ENCODE data around the gene PTPRK.

Gene PTPRK

GRCh38 chr6:128531696-128532095, 11.3 kb upstream of the PTPRK start:
- H3K27me3 ChIP-seq (ENCODE audit: control insufficient read depth, insufficient read depth, low read length) = no peaks in the 10 kb centered on the region
- DNase-seq (ENCODE audit: low read depth, low spot score) = no peak

GRCh38 chr6:128528241-128528640, 7.8 kb upstream of the PTPRK start:
- no peaks in the 10 kb centered on the region for H3K36me3 ChIP-seq (ENCODE audit: control insufficient read depth, insufficient read depth, low read length)
- no peaks in the 10 kb centered on the region for H3K4me1 ChIP-seq (ENCODE audit: control insufficient read depth, insufficient read depth, low read length)
- no peak overlapping the region for H3K27ac ChIP-seq (ENCODE audit: low read length)
- H3K27me3 ChIP-seq (ENCODE audit: control insufficient read depth, insufficient read depth, low read length) = no peaks in the 10 kb centered on the region
- no peak overlapping the region for H3K4me3 ChIP-seq (ENCODE audit: low read length)
- DNase-seq (ENCODE audit: low read depth, low spot score) = no peak
- H3K9me3 ChIP-seq (ENCODE audit: control insufficient read depth, insufficient read depth, low read length) = no peaks in the 10 kb centered on the region

More at GRCh38 chr6:128531696-128532095, 11.3 kb upstream of the PTPRK start:
- 100% methylated on average over 1 of the region's 2 CpGs for WGBS (ENCODE audit: insufficient coverage, insufficient read length)
- Histone ChIP-seq H3K27ac (ENCODE audit: low read length) (no peak overlapping the region), H3K4me3 (ENCODE audit: low read length) (no peak overlapping the region), H3K4me1 (ENCODE audit: control insufficient read depth, insufficient read depth, low read length) (no peaks in the 10 kb centered on the region), H3K9me3 (ENCODE audit: control insufficient read depth, insufficient read depth, low read length) (no peaks in the 10 kb centered on the region), H3K36me3 (ENCODE audit: control insufficient read depth, insufficient read depth, low read length) (no peaks in the 10 kb centered on the region)

GRCh38 chr6:128527375-128527774, 7.0 kb upstream of the PTPRK start:
- H3K27ac ChIP-seq (ENCODE audit: low read length) = no peak overlapping the region
- no peaks in the 10 kb centered on the region for H3K27me3 ChIP-seq (ENCODE audit: control insufficient read depth, insufficient read depth, low read length)
- H3K4me1 ChIP-seq (ENCODE audit: control insufficient read depth, insufficient read depth, low read length) = no peaks in the 10 kb centered on the region
- no CpG with 5 or more reads among the region's 1 CpG for WGBS (ENCODE audit: insufficient coverage, insufficient read length)
- H3K9me3 ChIP-seq (ENCODE audit: control insufficient read depth, insufficient read depth, low read length) = no peaks in the 10 kb centered on the region
- no peak overlapping the region for H3K4me3 ChIP-seq (ENCODE audit: low read length)
- H3K36me3 ChIP-seq (ENCODE audit: control insufficient read depth, insufficient read depth, low read length) = no peaks in the 10 kb centered on the region
- no peak for DNase-seq (ENCODE audit: low read depth, low spot score)

GRCh38 chr6:128526152-128526914, 5.9 kb upstream of the PTPRK start:
- WGBS (ENCODE audit: insufficient coverage, insufficient read length) = no CpG with 5 or more reads among the region's 5 CpGs
- Histone ChIP-seq H3K9me3 (ENCODE audit: control insufficient read depth, insufficient read depth, low read length) (no peaks in the 10 kb centered on the region), H3K4me1 (ENCODE audit: control insufficient read depth, insufficient read depth, low read length) (no peaks in the 10 kb centered on the region), H3K27ac (ENCODE audit: low read length) (no peak overlapping the region), H3K4me3 (ENCODE audit: low read length) (no peak overlapping the region), H3K27me3 (ENCODE audit: control insufficient read depth, insufficient read depth, low read length) (no peaks in the 10 kb centered on the region), H3K36me3 (ENCODE audit: control insufficient read depth, insufficient read depth, low read length) (no peaks in the 10 kb centered on the region)
- DNase-seq (ENCODE audit: low read depth, low spot score) = no peak

GRCh38 chr6:128525406-128525805, 5.0 kb upstream of the PTPRK start:
- H3K9me3 ChIP-seq (ENCODE audit: control insufficient read depth, insufficient read depth, low read length) = no peaks in the 10 kb centered on the region
- no CpG with 5 or more reads among the region's 2 CpGs for WGBS (ENCODE audit: insufficient coverage, insufficient read length)
- H3K27ac ChIP-seq (ENCODE audit: low read length) = no peak overlapping the region
- no peaks in the 10 kb centered on the region for H3K27me3 ChIP-seq (ENCODE audit: control insufficient read depth, insufficient read depth, low read length)
- H3K4me1 ChIP-seq (ENCODE audit: control insufficient read depth, insufficient read depth, low read length) = no peaks in the 10 kb centered on the region
- DNase-seq (ENCODE audit: low read depth, low spot score) = no peak
- H3K4me3 ChIP-seq (ENCODE audit: low read length) = no peak overlapping the region
- H3K36me3 ChIP-seq (ENCODE audit: control insufficient read depth, insufficient read depth, low read length) = no peaks in the 10 kb centered on the region

- Histone ChIP-seq H3K9me3 (ENCODE audit: control insufficient read depth, insufficient read depth, low read length) (no peaks in the 10 kb centered on the region), H3K36me3 (ENCODE audit: control insufficient read depth, insufficient read depth, low read length) (no peaks in the 10 kb centered on the region), H3K4me3 (ENCODE audit: low read length) (peak overlapping the region; percentile 78; the same call in 1 of the 2 replicates), H3K27me3 (ENCODE audit: control insufficient read depth, insufficient read depth, low read length) (no peaks in the 10 kb centered on the region), H3K4me1 (ENCODE audit: control insufficient read depth, insufficient read depth, low read length) (no peaks in the 10 kb centered on the region), H3K27ac (ENCODE audit: low read length) (no peak overlapping the region)
- WGBS (ENCODE audit: insufficient coverage, insufficient read length) = no CpG with 5 or more reads among the region's 2 CpGs
- no peak for DNase-seq (ENCODE audit: low read depth, low spot score)
Observed at GRCh38 chr6:128521282-128521632, 858 bp upstream of the PTPRK start.

GRCh38 chr6:128519931-128520435, 416 bp downstream of the PTPRK start:
- H3K4me3 ChIP-seq (ENCODE audit: low read length) = peak overlapping the region; percentile 78
- no peaks in the 10 kb centered on the region for H3K9me3 ChIP-seq (ENCODE audit: control insufficient read depth, insufficient read depth, low read length)
- no CpG with 5 or more reads among the region's 39 CpGs for WGBS (ENCODE audit: insufficient coverage, insufficient read length)
- H3K27me3 ChIP-seq (ENCODE audit: control insufficient read depth, insufficient read depth, low read length) = no peaks in the 10 kb centered on the region
- no peaks in the 10 kb centered on the region for H3K36me3 ChIP-seq (ENCODE audit: control insufficient read depth, insufficient read depth, low read length)
- H3K4me1 ChIP-seq (ENCODE audit: control insufficient read depth, insufficient read depth, low read length) = no peaks in the 10 kb centered on the region
- H3K27ac ChIP-seq (ENCODE audit: low read length) = no peak overlapping the region
- DNase-seq (ENCODE audit: low read depth, low spot score) = no peak

GRCh38 chr6:128519132-128519930, 1.1 kb downstream of the PTPRK start:
- Histone ChIP-seq H3K27ac (ENCODE audit: low read length) (no peak overlapping the region), H3K4me3 (ENCODE audit: low read length) (peak overlapping the region; percentile 78; the same call in 1 of the 2 replicates), H3K27me3 (ENCODE audit: control insufficient read depth, insufficient read depth, low read length) (no peaks in the 10 kb centered on the region), H3K4me1 (ENCODE audit: control insufficient read depth, insufficient read depth, low read length) (no peaks in the 10 kb centered on the region), H3K36me3 (ENCODE audit: control insufficient read depth, insufficient read depth, low read length) (no peaks in the 10 kb centered on the region), H3K9me3 (ENCODE audit: control insufficient read depth, insufficient read depth, low read length) (no peaks in the 10 kb centered on the region)
- no peak for DNase-seq (ENCODE audit: low read depth, low spot score)
- no CpG with 5 or more reads among the region's 46 CpGs for WGBS (ENCODE audit: insufficient coverage, insufficient read length)

GRCh38 chr6:128518434-128519131, 1.8 kb downstream of the PTPRK start:
- Histone ChIP-seq H3K4me3 (ENCODE audit: low read length) (peak overlapping the region; percentile 78; the same call in 1 of the 2 replicates), H3K36me3 (ENCODE audit: control insufficient read depth, insufficient read depth, low read length) (no peaks in the 10 kb centered on the region), H3K27me3 (ENCODE audit: control insufficient read depth, insufficient read depth, low read length) (no peaks in the 10 kb centered on the region), H3K9me3 (ENCODE audit: control insufficient read depth, insufficient read depth, low read length) (no peaks in the 10 kb centered on the region), H3K27ac (ENCODE audit: low read length) (no peak overlapping the region), H3K4me1 (ENCODE audit: control insufficient read depth, insufficient read depth, low read length) (no peaks in the 10 kb centered on the region)
- DNase-seq (ENCODE audit: low read depth, low spot score) = no peak
- no CpG with 5 or more reads among the region's 21 CpGs for WGBS (ENCODE audit: insufficient coverage, insufficient read length)

- DNase-seq (ENCODE audit: low read depth, low spot score) = no peak
- Histone ChIP-seq H3K27ac (ENCODE audit: low read length) (no peak overlapping the region), H3K9me3 (ENCODE audit: control insufficient read depth, insufficient read depth, low read length) (no peaks in the 10 kb centered on the region), H3K4me1 (ENCODE audit: control insufficient read depth, insufficient read depth, low read length) (no peaks in the 10 kb centered on the region), H3K4me3 (ENCODE audit: low read length) (no peak overlapping the region), H3K27me3 (ENCODE audit: control insufficient read depth, insufficient read depth, low read length) (no peaks in the 10 kb centered on the region), H3K36me3 (ENCODE audit: control insufficient read depth, insufficient read depth, low read length) (no peaks in the 10 kb centered on the region)
- WGBS (ENCODE audit: insufficient coverage, insufficient read length) = no CpG with 5 or more reads among the region's 2 CpGs
Observed at GRCh38 chr6:128517124-128517523, 3.3 kb downstream of the PTPRK start.
